DMS153 treated with DMSO at 0.1 percent for 48 hours (cell line): ENCODE results near the gene NPHP3.

Experiments used
- DNase-seq: peaks from one replicate; lab custom pipeline; 2025; ENCODE audit not compliant: unreplicated experiment; lab: John Stamatoyannopoulos, UW

The NPHP3 gene

GRCh38 chr3:132694991-132695390, 27.2 kb downstream of the NPHP3 start:
- no peak for DNase-seq

GRCh38 chr3:132690040-132690439, 32.2 kb downstream of the NPHP3 start:
- no peak for DNase-seq

- no peak for DNase-seq
These were observed 40.0 kb downstream of the NPHP3 start for GRCh38 chr3:132682201-132682600.

GRCh38 chr3:132681421-132681820, 40.8 kb downstream of the NPHP3 start:
- no peak for DNase-seq

GRCh38 chr3:132679911-132680310, 42.3 kb downstream of the NPHP3 start:
- DNase-seq, result no peak

GRCh38 chr3:132675408-132675807, 46.8 kb downstream of the NPHP3 start:
- no peak for DNase-seq

- no peak for DNase-seq
These were observed 52.9 kb downstream of the NPHP3 start for GRCh38 chr3:132669256-132669777.

- DNase-seq, result no peak
These were observed 56.9 kb downstream of the NPHP3 start for GRCh38 chr3:132665230-132665745.

GRCh38 chr3:132662212-132662611, 60.0 kb downstream of the NPHP3 start:
- no peak for DNase-seq

GRCh38 chr3:132661101-132661500, 61.1 kb downstream of the NPHP3 start:
- DNase-seq, result no peak

- DNase-seq, result no peak
These were observed 61.5 kb downstream of the NPHP3 start for GRCh38 chr3:132660811-132661070.

- peak; percentile 43 for DNase-seq
These were observed 62.0 kb downstream of the NPHP3 start, which contains the start of gene UBA5 for GRCh38 chr3:132660052-132660810. Gene UBA5 (plus strand): TSS chr3:132660329. CDS start chr3:132660538, 209 bp downstream.

GRCh38 chr3:132659365-132660051, 62.7 kb downstream of the NPHP3 start, which contains the start of gene ACAD11:
Gene ACAD11 (minus strand): TSS chr3:132659809. CDS start chr3:132659751, 58 bp downstream.
- peak; percentile 10 for DNase-seq

- no peak for DNase-seq
These were observed 63.2 kb downstream of the NPHP3 start for GRCh38 chr3:132659000-132659364.

- no peak for DNase-seq
These were observed 64.1 kb downstream of the NPHP3 start for GRCh38 chr3:132657869-132658747.

GRCh38 chr3:132655471-132655870, 66.7 kb downstream of the NPHP3 start:
- no peak for DNase-seq

GRCh38 chr3:132654721-132655120, 67.5 kb downstream of the NPHP3 start:
- no peak for DNase-seq

GRCh38 chr3:132654190-132654589, 68.0 kb downstream of the NPHP3 start:
- DNase-seq, result no peak

- no peak for DNase-seq
These were observed 69.5 kb downstream of the NPHP3 start for GRCh38 chr3:132652640-132653270.

- no peak for DNase-seq
These were observed 72.1 kb downstream of the NPHP3 start for GRCh38 chr3:132650153-132650552.

GRCh38 chr3:132645058-132645457, 77.2 kb downstream of the NPHP3 start:
- DNase-seq, result no peak
